ENCODE measurements around the gene MRPS33.
A peak's percentile ranks its signal among the peaks of the same experiment; 100 is the strongest.
"Not testable (repeated sequence)": the region's sequence is repeated elsewhere in the genome, so short reads cannot be mapped to it uniquely, and the experiment has no call there.

The MRPS33 gene

GRCh38 chr7:141014524-141015395 is at the start of gene MRPS33:
MRPS33 (minus strand) TSS chr7:141014952; CDS start chr7:141010633, 4,319 bp downstream.
- DNase-seq: peak; percentile 87

- no peak for DNase-seq
Measured at GRCh38 chr7:141057788-141058187, 43.0 kb upstream of the MRPS33 start.

GRCh38 chr7:141055146-141055545 is 40.4 kb upstream of the MRPS33 start:
- DNase-seq: no peak

GRCh38 chr7:141053626-141054025 is 38.9 kb upstream of the MRPS33 start:
- no peak for DNase-seq

GRCh38 chr7:141045842-141046620 is 31.3 kb upstream of the MRPS33 start:
- DNase-seq: no peak

GRCh38 chr7:141045126-141045841 is 30.5 kb upstream of the MRPS33 start:
- DNase-seq: no peak

GRCh38 chr7:141043616-141044015 is 28.9 kb upstream of the MRPS33 start:
- no peak for DNase-seq

GRCh38 chr7:141042222-141043193 is 27.8 kb upstream of the MRPS33 start:
- DNase-seq: no peak

GRCh38 chr7:141039376-141039775 is 24.6 kb upstream of the MRPS33 start:
- DNase-seq: no peak

GRCh38 chr7:141038100-141038499 is 23.3 kb upstream of the MRPS33 start:
- not testable (repeated sequence) for DNase-seq

- DNase-seq: not testable (repeated sequence)
Measured at GRCh38 chr7:141032539-141033323, 18.0 kb upstream of the MRPS33 start.

GRCh38 chr7:141028767-141029166 is 14.0 kb upstream of the MRPS33 start:
- no peak for DNase-seq

- DNase-seq: no peak
Measured at GRCh38 chr7:141027043-141027442, 12.3 kb upstream of the MRPS33 start.

- no peak for DNase-seq
Measured at GRCh38 chr7:141024668-141025067, 9.9 kb upstream of the MRPS33 start.

- no peak for DNase-seq
Measured at GRCh38 chr7:141023295-141023694, 8.5 kb upstream of the MRPS33 start.

GRCh38 chr7:141017555-141017954 is 2.8 kb upstream of the MRPS33 start:
- DNase-seq: no peak

- no peak for DNase-seq
Measured at GRCh38 chr7:141016349-141016748, 1.6 kb upstream of the MRPS33 start.

GRCh38 chr7:141014125-141014523 is 628 bp downstream of the MRPS33 start:
- no peak for DNase-seq

- DNase-seq: no peak
Measured at GRCh38 chr7:141013345-141013715, 1.4 kb downstream of the MRPS33 start.

GRCh38 chr7:141012696-141013344 is 1.9 kb downstream of the MRPS33 start:
- DNase-seq: no peak
